K562 (cell line): ENCODE measurements around the gene PDE11A. TPM values are rescaled to one million over a fixed set of nuclear protein-coding genes. Genes with fewer than 3 reads are reported as not detected.

Source experiments
- ATAC-seq: fragments of 200-7000 bp; cut with Tn5 transposase; 3 replicates; pipeline ENCODE4 v1.9.1; 2020; ENCODE audit warnings: moderate library complexity
- BruUV-seq: library from RNA; stranded (reverse); fragments of 400-500 nt; replicated peaks from 2 replicates; lab custom pipeline; 2021; lab: Mats Ljungman, UMichigan
- CTCF ChIA-PET: fragments of 300-600 bp; formaldehyde crosslinking; extraction: SDS; loops from one replicate; lab custom pipeline; 2021; ENCODE audit warnings: low intra/inter-chr PET ratio; lab: Yijun Ruan, JAX
- POLR2A ChIA-PET: fragments of 300-600, 350-650 bp; sonication (Branson Sonifier 250); formaldehyde crosslinking; extraction: SDS; loops from one replicate; lab custom pipeline; 2021; ENCODE audit warnings: antibody characterized with exemption, inconsistent platforms; lab: Yijun Ruan, JAX
- DNase-seq, 4 experiments: peaks; one replicate each; pipeline versions ENCODE4 v3.0.0 to v3.0.0-alpha.2; 2011 to 2018; ENCODE audit warnings: low spot score in 3 of 4, mixed read lengths in 3 of 4; ENCODE audit errors: extremely low read depth in 1 of 4
- FAIRE-seq: peaks from 2 replicates; lab custom pipeline; 2011; peaks lifted over from hg19 to GRCh38; lab: Jason Lieb, UNC
- H2AFZ ChIP-seq: 2 replicates; pipeline ENCODE4 v1.6.0; 2011; ENCODE audit warnings: low read depth, low read length, control low read depth, inconsistent platforms
- H3K27ac ChIP-seq: fragments of 200-600 bp; 3 replicates; pipeline ENCODE4 v1.8.0; 2011; ENCODE audit warnings: low read depth, mild to moderate bottlenecking, control low read depth, inconsistent platforms, low read length, moderate library complexity, mixed read lengths; ENCODE audit errors: extremely low read depth
- H3K27me3 ChIP-seq, 2 experiments: fragments of 300-600 bp in 1 of 2; 2 replicates in 1 of 2; 3 replicates in 1 of 2; pipeline versions ENCODE4 v1.6.0 to v1.8.0; 2011; ENCODE audit warnings: inconsistent platforms in 2 of 2, low read length in 2 of 2, mild to moderate bottlenecking in 1 of 2, mixed read lengths in 1 of 2, moderate library complexity in 1 of 2; ENCODE audit not compliant: control insufficient read depth in 2 of 2, insufficient read depth in 2 of 2
- H3K36me3 ChIP-seq: fragments of 300-600 bp; 3 replicates; pipeline ENCODE4 v1.8.0; 2011; ENCODE audit warnings: mild to moderate bottlenecking, low read length, inconsistent platforms; ENCODE audit not compliant: control insufficient read depth, insufficient read depth
- H3K4me1 ChIP-seq, 2 experiments: fragments of 200-600 bp in 1 of 2; replicated peaks in 1 of 2; 2 replicates in 1 of 2; 3 replicates in 1 of 2; pipeline versions ENCODE4 v1.5.1 to v1.8.0; 2011; ENCODE audit warnings: inconsistent platforms in 2 of 2, low read length in 2 of 2, mild to moderate bottlenecking in 1 of 2, mixed read lengths in 1 of 2, moderate library complexity in 1 of 2; ENCODE audit not compliant: control insufficient read depth in 2 of 2, insufficient read depth in 2 of 2
- H3K4me2 ChIP-seq: 2 replicates; pipeline ENCODE4 v1.6.1; 2011; ENCODE audit warnings: low read length, control low read depth, inconsistent platforms, mixed read lengths; ENCODE audit not compliant: insufficient read depth
- H3K4me3 ChIP-seq: fragments of 200-600 bp; sonication (generic), shearing (Covaris generic); 2 replicates; pipeline ENCODE4 v1.5.1; 2016; ENCODE audit warnings: control low read depth, inconsistent platforms
- H3K79me2 ChIP-seq: fragments of 200-600 bp; 3 replicates; pipeline ENCODE4 v1.8.0; 2011; ENCODE audit warnings: low read length, inconsistent platforms; ENCODE audit not compliant: control insufficient read depth, insufficient read depth
- H3K9ac ChIP-seq, 2 experiments: 2 replicates each; pipeline versions ENCODE4 v1.6.0 to v1.6.1; 2011; ENCODE audit warnings: low read depth in 2 of 2, low read length in 2 of 2, control low read depth in 1 of 2, inconsistent platforms in 1 of 2, mild to moderate bottlenecking in 1 of 2, mixed read lengths in 1 of 2; ENCODE audit not compliant: insufficient read depth in 1 of 2
- H3K9me1 ChIP-seq: one replicate; pipeline ENCODE4 v1.6.0; 2011; ENCODE audit warnings: inconsistent platforms, mild to moderate bottlenecking, low read length, moderate library complexity; ENCODE audit not compliant: control insufficient read depth, insufficient read depth
- H3K9me3 ChIP-seq: replicated peaks from 2 replicates; pipeline ENCODE4 v1.5.1; 2011; ENCODE audit warnings: low read depth, low read length, inconsistent platforms; ENCODE audit not compliant: control insufficient read depth, insufficient read depth
- H4K20me1 ChIP-seq: replicated peaks from 2 replicates; pipeline ENCODE4 v1.6.1; 2011; ENCODE audit warnings: low read length, inconsistent platforms, mixed read lengths; ENCODE audit not compliant: control insufficient read depth, insufficient read depth
- ATF4 ChIP-seq: fragments of 450-650 bp; formaldehyde crosslinking; IDR thresholded peaks from 2 replicates; pipeline ENCODE4 v1.4.0; 2022; ENCODE audit warnings: mild to moderate bottlenecking, moderate library complexity
- BACH1 ChIP-seq: fragments of 200-800 bp; sonication (Bioruptor generic); IDR thresholded peaks from 2 replicates; pipeline ENCODE4 v1.6.1; 2016; ENCODE audit warnings: missing genetic modification characterization, missing compliant biosample characterization
- BHLHE40 ChIP-seq: IDR thresholded peaks from 2 replicates; pipeline ENCODE4 v1.6.1; 2011; ENCODE audit warnings: low read length, improper control_type of control experiment
- DLX4 ChIP-seq: fragments of 250-450 bp; sonication (Bioruptor Pico); IDR thresholded peaks from 2 replicates; pipeline ENCODE4 v1.6.1; 2021; ENCODE audit warnings: mild to moderate bottlenecking
- HBP1 ChIP-seq: fragments of 450-650 bp; formaldehyde crosslinking; IDR thresholded peaks from 2 replicates; pipeline ENCODE4 v1.4.0; 2022; ENCODE audit warnings: missing genetic modification characterization
- HDGF ChIP-seq: fragments of 450-650 bp; IDR thresholded peaks from 2 replicates; pipeline ENCODE4 v1.6.1; 2016
- HNRNPK ChIP-seq: fragments of 200-400 bp; formaldehyde crosslinking; IDR thresholded peaks from one replicate; pipeline ENCODE4 v1.6.1; 2018; ENCODE audit warnings: mild to moderate bottlenecking, low read depth, low read length; ENCODE audit not compliant: poor library complexity, severe bottlenecking
- ID3 ChIP-seq, 2 experiments: fragments of 250-450 bp in 1 of 2; fragments of 450-650 bp in 1 of 2; sonication (Bioruptor Pico) in 1 of 2; IDR thresholded peaks; 2 replicates each; pipeline versions ENCODE4 v1.6.1 to v1.8.0; 2016 to 2021; ENCODE audit warnings: mild to moderate bottlenecking in 2 of 2, moderate library complexity in 2 of 2, missing compliant biosample characterization in 1 of 2, missing genetic modification characterization in 1 of 2
- OTX1 ChIP-seq: fragments of 450-650 bp; formaldehyde crosslinking; IDR thresholded peaks from 2 replicates; pipeline ENCODE4 v1.4.0; 2022; ENCODE audit warnings: mild to moderate bottlenecking
- PYGO2 ChIP-seq: fragments of 450-650 bp; IDR thresholded peaks from 2 replicates; pipeline ENCODE4 v1.6.1; 2016; ENCODE audit warnings: mild to moderate bottlenecking, missing genetic modification characterization, moderate library complexity, missing compliant biosample characterization
- RAD51 ChIP-seq: fragments of 450-650 bp; IDR thresholded peaks from 2 replicates; pipeline ENCODE4 v1.7.1; 2016; ENCODE audit warnings: low read depth, mild to moderate bottlenecking, borderline replicate concordance
- TFAM ChIP-seq: fragments of 250-450 bp; sonication (Bioruptor Pico); conservative IDR thresholded peaks from 2 replicates; pipeline ENCODE4 v1.5.0; 2021; ENCODE audit warnings: mild to moderate bottlenecking, moderate library complexity
- ZC3H8 ChIP-seq: fragments of 450-650 bp; IDR thresholded peaks from 2 replicates; pipeline ENCODE4 v1.6.1; 2017
- ZEB2 ChIP-seq: fragments of 450-650 bp; IDR thresholded peaks from 2 replicates; pipeline ENCODE4 v1.6.1; 2016
- ZFP36 ChIP-seq: fragments of 150-350 bp; IDR thresholded peaks from 2 replicates; pipeline ENCODE4 v1.6.1; 2018; ENCODE audit warnings: low read length, low read depth; ENCODE audit not compliant: partially characterized antibody
- ZNF740 ChIP-seq, 3 experiments: fragments of 200-800 bp in 1 of 3; sonication (Bioruptor generic) in 1 of 3; sonication (generic) in 1 of 3; formaldehyde crosslinking in 1 of 3; IDR thresholded peaks; 2 replicates each; pipeline versions ENCODE4 v1.6.1 to v1.8.0; 2016 to 2022; ENCODE audit warnings: mild to moderate bottlenecking in 2 of 3, missing compliant biosample characterization in 2 of 3, missing genetic modification characterization in 2 of 3, missing genetic modification reagents in 1 of 3
- WGBS: fragments of 100-300 bp; shearing (Covaris generic); methylation state at CpG from one replicate; pipeline ENCODE4 v1.1.6; 2016; ENCODE audit warnings: low coverage, mixed read lengths; ENCODE audit not compliant: insufficient coverage; ENCODE audit errors: missing lambda C conversion rate; 5-methylcytosine and 5-hydroxymethylcytosine counted together
- in situ Hi-C: fragments of 300-500 bp; cut with MboI; formaldehyde crosslinking; loops from 4 replicates; pipeline ENCODE4 v1.15.0; 2018; ENCODE audit warnings: inconsistent platforms, mixed read lengths
- intact Hi-C: fragments of 100-400 bp; cut with micrococcal nuclease; formaldehyde crosslinking; loops from 2 replicates; pipeline ENCODE4 v1.14.2; 2022
- polyA plus RNA-seq, 8 experiments: library from polyadenylated mRNA; depleted of rRNA in 4 of 8; stranded (reverse) in 5 of 8; unstranded in 3 of 8; fragments of >200 nt; fragmentation: Nextera tagmentation in 2 of 8; fragmentation: Illumina TruSeq in 1 of 8; extraction: Ambion mirVana in 2 of 8; extraction: Trizol in 1 of 8; gene quantifications; 2 replicates each; pipeline versions ENCODE4 v1.2.1 to v1.2.3, GENCODE V29; 2011 to 2014; ENCODE audit warnings: inconsistent platforms in 1 of 8, missing spikeins in 1 of 8
- total RNA-seq, 7 experiments: library from RNA; depleted of rRNA in 6 of 7; stranded (reverse); fragments of >200 nt in 6 of 7; fragmentation: Illumina TruSeq in 2 of 7; extraction: Trizol in 2 of 7; gene quantifications; 2 replicates each; pipeline versions ENCODE4 v1.2.1 to v1.2.3, GENCODE V29; 2011 to 2021; ENCODE audit warnings: low replicate concordance in 1 of 7

The PDE11A gene
- total and polyA plus RNA-seq, 9 of the 15 experiments (the other 6 are each of a cell fraction or from before 2014, with no cell fraction given): 3.2 to 22.1 (median 5.7) TPM

GRCh38 chr2:177658309-177658708 is 414.3 kb downstream of the PDE11A start (continued):
- TF ChIP-seq DLX4 (CRISPR knock-in tag): no peak
- no peak for TF ChIP-seq ZFP36
- no peak for TF ChIP-seq PYGO2
- no peak for TF ChIP-seq ZC3H8
- no peak for TF ChIP-seq HDGF
- TF ChIP-seq HNRNPK: no peak
- TF ChIP-seq ZEB2: no peak
- no peak for TF ChIP-seq TFAM (CRISPR knock-in tag)
- TF ChIP-seq HBP1: peak; percentile 74; the same call in 1 of the 2 replicates
- TF ChIP-seq BACH1 (tag): no peak
- TF ChIP-seq OTX1: peak; percentile 25; the same call in 1 of the 2 replicates

- no peak overlapping the region for H3K27ac ChIP-seq
- H3K4me1 ChIP-seq: no peaks in the 10 kb centered on the region; a peak in 1 of 5 replicates
- FAIRE-seq (no peak), DNase-seq (no peak), ATAC-seq (peak; percentile 25; the same call in 1 of the 3 replicates)
- intact Hi-C loops: no loop called here
- in situ Hi-C loops: no loop called here
- no peak overlapping the region for H3K4me3 ChIP-seq
- H3K79me2 ChIP-seq: no peaks in the 10 kb centered on the region
- no peaks in the 10 kb centered on the region for H4K20me1 ChIP-seq
- no peaks in the 10 kb centered on the region for H3K9me3 ChIP-seq
- H3K9ac ChIP-seq: no peak overlapping the region
- ChIA-PET POLR2A (interaction anchor here (0.6 to 2.4 kb wide), 7 partner anchors 9 to 272 kb away, joined by 3 to 9 read pairs (median 3); no protein-coding TSS in a partner anchor), CTCF (no interaction called here)
- peaks cover 5 to 16% of the 10 kb centered on the region in 2 experiments; a peak in 4 of 5 replicates for H3K27me3 ChIP-seq
- H2AFZ ChIP-seq: no peak overlapping the region
- no peaks in the 10 kb centered on the region for H3K36me3 ChIP-seq
- 6% methylated on average over 7 of the region's 7 CpGs for WGBS
- no peak overlapping the region for H3K4me2 ChIP-seq
- no peaks in the 10 kb centered on the region for H3K9me1 ChIP-seq
- no TSS peak for BruUV-seq
- TF ChIP-seq ZNF740 (CRISPR knock-in tag; IDR thresholded peaks at IDR 0.05) (no peak), ZNF740 (tag; IDR thresholded peaks at IDR 0.05) (no peak), BHLHE40 (no peak), RAD51 (no peak), ATF4 (no peak), ID3 (CRISPR knock-in tag; IDR thresholded peaks at IDR 0.05) (no peak), ID3 (tag; IDR thresholded peaks at IDR 0.05) (no peak)
Observed at GRCh38 chr2:177651833-177652232, 420.7 kb downstream of the PDE11A start.
